Motor neuron (in vitro differentiated cells): ENCODE results near the gene TMEM244. TPM values are rescaled to one million over a fixed set of nuclear protein-coding genes. Genes with fewer than 3 reads are reported as not detected.
"Not testable (repeated sequence)": the region's sequence is repeated elsewhere in the genome, so short reads cannot be mapped to it uniquely, and the experiment has no call there.

Source experiments
- ATAC-seq, 8 experiments: fragments of 200-7000 bp; cut with Tn5 transposase; replicated peaks in 6 of 8; 2 replicates each; pipeline ENCODE4 v1.8.0; 2021; ENCODE audit warnings: mild to moderate bottlenecking in 8 of 8, moderate library complexity in 8 of 8
- H3K27ac ChIP-seq, 2 donors: fragments of 250-450 bp; sonication (Bioruptor Pico); 2 replicates each; pipeline ENCODE4 v1.9.0; 2021; ENCODE audit warnings: antibody characterized with exemption in 2 of 2, mild to moderate bottlenecking in 2 of 2, moderate library complexity in 1 of 2
- H3K4me1 ChIP-seq, 2 donors: fragments of 250-450 bp; sonication (Bioruptor Pico); replicated peaks in 1 of 2; 2 replicates each; pipeline ENCODE4 v1.6.1; 2021; ENCODE audit warnings: antibody characterized with exemption in 2 of 2, mild to moderate bottlenecking in 2 of 2, moderate library complexity in 1 of 2
- H3K4me3 ChIP-seq, 5 donors: fragments of 250-450 bp; sonication (Bioruptor Pico); 2 replicates each; pipeline ENCODE4 v1.9.0; 2021; ENCODE audit warnings: antibody characterized with exemption in 5 of 5, mild to moderate bottlenecking in 5 of 5, moderate library complexity in 4 of 5
- WGBS, 10 experiments: fragments of 450-650 bp; shearing (Covaris generic); methylation state at CpG; one replicate each; pipeline ENCODE4 v1.0.0; 2022; 5-methylcytosine and 5-hydroxymethylcytosine counted together
- in situ Hi-C, 9 experiments: fragments of 400-800 bp; cut with MboI; loops; one replicate each; pipeline ENCODE4 v1.15.0; 2021; ENCODE audit warnings: low sequenced_read_pairs in 9 of 9, low pct_unique_long_range_greater_than_20kb in 2 of 9; ENCODE audit not compliant: unreplicated experiment in 9 of 9
- total RNA-seq, 8 experiments: library from RNA; unstranded; fragments of 300-600 nt; gene quantifications; 2 replicates each; pipeline versions ENCODE4 v1.2.3 to v1.2.4, GENCODE V29; 2022

Gene TMEM244
- total RNA-seq, 8 experiments from 2014 or later: not detected

DNA sequence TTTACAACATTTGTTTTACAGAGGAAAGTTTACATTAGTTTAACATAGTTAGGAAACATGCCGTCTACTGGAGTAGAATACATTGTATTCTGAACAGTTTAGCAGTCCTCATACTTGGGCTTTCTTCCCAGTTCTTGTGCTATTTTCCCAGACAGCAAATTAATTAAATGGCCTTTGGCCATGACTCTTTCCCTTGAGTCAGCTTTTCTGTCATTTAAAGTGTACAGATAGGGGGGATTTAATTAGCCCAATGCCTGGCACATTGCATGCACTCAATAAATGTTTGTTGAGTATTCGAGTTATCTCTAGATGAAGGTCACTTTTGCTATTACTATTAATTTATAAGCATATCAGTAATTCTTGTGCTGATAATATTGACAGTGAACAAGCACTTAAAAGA, 1.6 kb downstream of the TMEM244 start:
- WGBS, 10 experiments: 13 to 100% (median 73%) methylated on average over 1 to 2 of the region's 2 CpGs; no CpG with 5 or more reads in 1 of the 10 experiments
- in situ Hi-C loops: no loop called here
- no peak overlapping the region for H3K27ac ChIP-seq
- no peaks in the 10 kb centered on the region for H3K4me1 ChIP-seq
- H3K4me3 ChIP-seq: no peak overlapping the region
- ATAC-seq: no peak

DNA sequence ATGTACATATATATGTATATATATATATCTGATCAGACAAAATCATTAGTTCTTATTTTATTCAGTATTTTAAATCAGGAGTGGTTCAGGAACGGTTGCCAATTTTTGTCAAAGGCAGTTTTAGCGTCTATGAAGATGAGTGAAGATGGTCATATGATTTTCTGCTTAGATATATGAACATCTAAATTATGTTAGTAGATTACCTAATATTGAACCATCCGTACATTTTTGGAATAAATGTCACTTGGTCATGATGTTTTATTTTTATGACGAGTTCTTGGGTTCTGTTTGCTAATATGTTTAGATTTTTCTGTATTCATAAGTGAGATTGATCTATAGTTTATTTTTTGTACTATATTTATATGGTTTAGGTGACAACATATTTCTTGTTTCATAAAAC, 3.3 kb downstream of the TMEM244 start:
- 33 to 100% (median 63%) methylated on average over 1 to 4 of the region's 4 CpGs for WGBS, 10 experiments
- Histone ChIP-seq H3K4me3 (no peak overlapping the region), H3K27ac (no peak overlapping the region), H3K4me1 (no peaks in the 10 kb centered on the region)
- in situ Hi-C loops: no loop called here
- ATAC-seq: no peak

DNA sequence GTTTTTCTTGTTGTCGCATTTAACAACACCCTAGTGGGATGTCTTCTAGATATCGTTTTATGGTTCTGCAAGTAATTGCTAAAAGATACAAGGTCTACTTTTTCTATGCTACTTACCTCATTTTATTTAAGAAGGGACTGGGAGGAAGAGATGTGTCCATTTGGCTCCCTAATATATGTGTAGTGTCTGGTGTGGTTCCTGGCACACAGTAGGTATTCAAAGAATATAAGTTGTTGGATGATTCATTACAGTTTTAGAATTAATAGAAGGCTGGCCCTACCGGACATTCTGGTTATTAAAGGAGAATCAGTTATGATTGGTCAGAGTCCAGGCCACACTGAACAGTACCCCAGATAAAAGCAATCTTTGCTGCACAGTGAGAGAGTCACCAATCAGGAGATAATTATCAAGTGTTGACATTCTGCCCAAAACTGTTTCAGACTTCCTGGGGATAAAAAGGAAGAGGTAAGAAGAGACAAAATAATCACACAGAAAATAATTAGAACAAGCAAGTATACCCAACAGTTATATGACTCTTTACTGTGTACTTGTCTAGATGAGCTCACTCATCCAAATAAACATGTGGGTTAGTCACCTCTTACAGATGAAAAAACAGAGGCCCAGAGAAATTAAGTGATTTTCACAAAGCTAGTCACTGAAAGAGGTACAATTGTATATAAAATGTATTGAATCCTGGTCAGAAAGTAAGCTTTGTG, 7.0 kb downstream of the TMEM244 start:
- in situ Hi-C loops: no loop called here
- ATAC-seq: no peak
- WGBS, 10 experiments: 50 to 92% (median 69%) methylated on average over 1 to 3 of the region's 3 CpGs
- Histone ChIP-seq H3K27ac (no peak overlapping the region), H3K4me3 (no peak overlapping the region), H3K4me1 (no peaks in the 10 kb centered on the region)

DNA sequence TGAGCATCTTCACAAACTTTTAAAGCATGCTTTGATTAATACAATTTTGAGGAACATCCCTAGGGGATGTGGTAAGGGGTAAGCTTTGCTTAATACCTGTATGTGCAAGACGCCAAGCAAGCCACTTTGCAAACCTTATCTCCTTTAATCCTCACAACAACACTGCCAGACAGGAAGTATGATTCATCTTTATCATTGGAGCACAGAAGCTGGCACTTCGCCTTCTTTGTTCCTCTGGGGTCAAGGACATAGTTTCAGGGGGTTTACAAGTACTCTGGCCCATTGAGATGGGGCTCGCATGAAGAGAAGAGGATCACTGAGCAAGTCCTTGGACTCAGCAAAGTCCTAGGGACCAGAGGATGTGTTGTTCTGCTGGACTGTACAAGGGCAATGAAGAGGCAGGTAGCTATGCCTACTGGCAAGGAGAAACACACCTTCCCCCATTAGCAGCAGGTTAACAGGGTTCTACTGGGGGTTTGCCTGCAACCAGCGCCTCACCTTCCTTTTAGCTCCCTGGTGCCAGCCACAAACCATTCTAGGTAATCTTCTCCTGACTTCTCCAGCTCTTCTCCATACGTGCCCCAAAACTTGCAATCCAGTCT, 8.8 kb downstream of the TMEM244 start:
- 14 to 94% (median 78%) methylated on average over 1 to 5 of the region's 5 CpGs; no CpG with 5 or more reads in 1 of the 10 experiments for WGBS, 10 experiments
- ATAC-seq: no peak
- H3K4me1 ChIP-seq: no peaks in the 10 kb centered on the region
- in situ Hi-C loops: no loop called here
- H3K4me3 ChIP-seq: no peak overlapping the region
- H3K27ac ChIP-seq: no peak overlapping the region

DNA sequence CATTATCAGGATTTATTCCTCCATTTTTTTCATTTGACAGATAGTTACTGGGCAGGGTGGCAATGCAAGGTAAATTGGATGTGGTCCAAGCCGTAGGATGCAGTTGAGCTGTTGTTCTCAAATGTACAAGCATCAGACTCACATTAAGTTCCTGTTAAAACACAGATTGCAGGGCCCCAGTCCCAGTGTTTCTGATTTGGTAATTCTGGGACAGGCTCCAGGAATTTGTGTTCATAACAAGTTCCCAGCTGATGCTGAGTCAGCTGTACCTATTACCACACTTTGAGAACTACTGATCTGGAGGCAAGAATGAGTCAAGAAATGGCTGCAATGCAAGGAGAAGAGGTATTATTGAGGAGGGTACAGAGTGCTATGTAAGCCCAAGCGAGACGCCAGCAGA, 11.7 kb downstream of the TMEM244 start:
- WGBS, 10 experiments: 60 to 100% (median 93%) methylated on average over 1 to 3 of the region's 3 CpGs; no CpG with 5 or more reads in 2 of the 10 experiments
- in situ Hi-C loops: no loop called here
- peak in 2 of 8 experiments; percentile 32 to 34 for ATAC-seq
- Histone ChIP-seq H3K4me3 (no peak overlapping the region), H3K27ac (no peak overlapping the region), H3K4me1 (no peaks in the 10 kb centered on the region)

DNA sequence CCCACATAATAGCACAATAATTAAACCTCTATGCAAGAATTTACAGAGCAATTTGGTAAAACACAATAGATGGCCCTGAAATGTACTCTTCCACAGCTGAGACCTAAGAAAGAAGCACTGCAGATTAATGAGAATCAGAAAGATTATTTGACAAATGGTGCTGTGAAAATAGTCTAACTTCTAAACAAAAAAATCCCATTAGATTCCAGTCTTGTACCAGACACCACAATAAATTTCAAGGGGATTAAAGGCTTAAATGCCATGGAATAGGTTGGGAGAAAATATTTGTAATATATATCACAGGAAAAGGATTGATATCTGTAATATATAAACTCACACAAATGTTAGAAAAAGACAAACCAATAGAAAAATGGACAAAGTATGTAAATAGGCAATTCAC, 14.4 kb downstream of the TMEM244 start:
- in situ Hi-C loops: no loop called here
- Histone ChIP-seq H3K27ac (no peak overlapping the region), H3K4me3 (no peak overlapping the region), H3K4me1 (no peaks in the 10 kb centered on the region)
- no peak for ATAC-seq

DNA sequence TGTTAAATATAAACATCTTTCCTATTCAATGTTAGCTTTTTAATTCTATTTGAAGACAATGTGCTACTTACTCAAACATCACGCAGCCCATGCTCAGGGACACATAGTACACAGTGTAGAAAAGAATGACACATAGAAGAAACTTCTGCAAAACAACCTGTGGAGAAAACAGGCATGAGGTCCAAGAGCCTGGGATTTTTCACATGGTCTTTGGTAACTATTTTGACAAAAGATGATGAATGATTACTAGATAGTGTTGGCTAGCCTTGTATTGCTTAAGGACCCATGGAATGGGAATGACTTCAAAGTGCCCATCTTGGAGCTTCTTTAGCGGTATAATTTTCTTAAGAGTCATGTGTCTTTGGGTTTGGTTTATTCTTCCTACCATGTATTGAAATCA, 15.4 kb downstream of the TMEM244 start:
- H3K27ac ChIP-seq: no peak overlapping the region
- H3K4me3 ChIP-seq: no peak overlapping the region
- in situ Hi-C loops: no loop called here
- WGBS, 10 experiments: 83 to 100% (median 95%) methylated on average over 1 to 2 of the region's 2 CpGs; no CpG with 5 or more reads in 2 of the 10 experiments
- ATAC-seq: no peak
- no peaks in the 10 kb centered on the region for H3K4me1 ChIP-seq

DNA sequence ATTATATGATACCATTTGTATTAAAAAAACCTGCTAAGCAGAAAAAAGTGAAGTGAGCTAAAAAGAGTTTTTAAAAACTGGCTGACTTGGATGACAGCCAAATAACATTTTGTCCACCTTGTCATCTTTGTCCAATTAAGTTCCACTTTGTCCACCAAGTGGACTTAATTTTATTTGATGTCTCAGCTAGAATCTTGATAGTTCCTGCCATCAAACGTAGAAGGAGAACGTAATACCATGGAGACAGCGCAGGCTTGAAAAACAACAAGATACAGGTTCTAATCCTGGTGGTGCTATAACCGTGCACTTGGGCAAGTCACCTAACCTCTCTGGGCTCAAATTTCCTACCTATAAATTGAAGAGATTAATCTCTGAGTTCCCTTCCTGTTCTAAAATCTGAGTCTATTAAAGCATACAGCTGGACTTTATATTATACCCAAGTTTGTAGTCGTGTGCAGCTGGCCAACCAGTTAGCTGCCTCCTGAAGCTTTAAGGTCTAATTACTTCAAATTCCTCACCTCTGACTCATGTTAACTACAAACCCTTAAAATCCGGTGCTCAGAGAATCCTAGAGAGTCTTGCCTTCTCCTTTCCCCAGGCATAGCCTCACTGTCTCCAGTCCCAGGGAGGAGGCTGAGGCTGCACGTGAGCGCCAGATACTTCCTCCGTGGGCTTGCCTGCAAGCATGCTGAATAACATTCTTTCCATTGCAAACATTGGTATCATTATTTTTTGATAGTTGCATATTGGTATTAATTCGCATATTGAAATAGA, 16.8 kb downstream of the TMEM244 start:
- H3K4me1 ChIP-seq: no peaks in the 10 kb centered on the region
- in situ Hi-C loops: no loop called here
- 39 to 96% (median 62%) methylated on average over 2 to 10 of the region's 10 CpGs for WGBS, 10 experiments
- H3K4me3 ChIP-seq: no peak overlapping the region
- H3K27ac ChIP-seq: no peak overlapping the region
- peak in 3 of 8 experiments; percentile 87 to 99 (median 97) for ATAC-seq

DNA sequence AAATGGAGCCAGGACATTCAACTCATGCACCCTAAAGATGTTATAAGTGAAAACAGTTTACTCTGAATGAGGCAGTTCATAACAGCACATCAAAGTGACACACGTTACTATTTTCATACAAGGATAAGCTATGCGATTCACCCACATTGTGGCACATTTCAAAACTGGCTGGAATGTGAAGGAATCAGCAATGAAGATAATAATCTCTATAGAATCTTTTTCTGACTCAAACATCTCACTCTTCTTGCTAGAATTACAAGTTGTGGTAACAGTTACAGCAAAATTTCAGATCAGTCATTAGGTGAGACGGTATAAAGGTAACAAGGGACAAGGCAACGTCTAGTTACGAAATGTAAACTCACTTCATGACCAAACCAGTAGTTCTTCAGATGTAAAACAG, 17.5 kb downstream of the TMEM244 start:
- WGBS, 10 experiments: 59 to 97% (median 83%) methylated on average over 1 to 5 of the region's 5 CpGs
- Histone ChIP-seq H3K4me1 (no peaks in the 10 kb centered on the region), H3K4me3 (no peak overlapping the region), H3K27ac (no peak overlapping the region)
- in situ Hi-C loops: no loop called here
- no peak for ATAC-seq

DNA sequence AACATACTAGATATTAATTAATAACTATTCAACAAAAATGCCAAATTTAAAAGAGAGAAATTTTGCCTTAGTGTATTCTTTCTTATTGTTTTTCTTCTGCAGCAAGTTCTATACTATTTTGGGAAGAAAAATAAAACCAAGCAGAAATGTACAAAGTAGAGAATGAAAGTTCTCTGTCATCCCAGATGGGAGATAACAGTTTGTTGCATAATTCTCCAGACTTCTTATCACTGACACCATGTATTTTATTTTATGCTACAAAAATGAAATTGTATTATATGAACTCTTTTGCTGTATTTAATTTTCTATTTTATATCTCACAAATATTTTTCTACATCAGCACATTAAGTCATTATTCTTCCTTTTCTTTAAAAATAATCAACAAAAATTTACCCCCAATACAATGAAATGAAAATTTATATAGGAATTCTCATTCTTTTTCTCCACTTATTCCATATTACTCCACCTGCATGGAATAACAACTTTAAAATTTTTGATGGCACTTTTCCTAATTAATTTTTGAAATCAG, 18.2 kb downstream of the TMEM244 start:
- in situ Hi-C loops: no loop called here
- no peak for ATAC-seq
- Histone ChIP-seq H3K4me3 (no peak overlapping the region), H3K27ac (no peak overlapping the region), H3K4me1 (no peaks in the 10 kb centered on the region)

DNA sequence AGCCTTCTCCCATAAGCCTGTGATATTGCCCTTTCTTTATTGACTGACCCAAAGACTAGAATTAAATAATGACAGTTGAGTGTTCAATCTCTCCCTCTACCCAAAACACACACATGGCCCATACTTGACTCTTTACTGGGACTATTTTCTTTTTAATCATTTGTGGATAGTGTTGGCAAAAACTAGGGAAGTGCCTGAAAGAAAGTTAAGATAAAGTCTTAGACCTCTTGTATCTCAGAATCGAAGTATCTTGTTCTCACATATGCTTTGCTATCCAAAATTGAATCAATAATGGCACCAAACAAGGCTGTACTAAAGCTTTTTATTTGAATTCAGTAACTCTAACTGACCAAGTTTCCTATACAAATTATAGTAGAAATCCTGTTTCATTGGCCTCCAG, 19.0 kb downstream of the TMEM244 start:
- in situ Hi-C loops: no loop called here
- Histone ChIP-seq H3K4me1 (no peaks in the 10 kb centered on the region), H3K27ac (no peak overlapping the region), H3K4me3 (no peak overlapping the region)
- 33 to 93% (median 53%) methylated on average over 1 of the region's 1 CpG; no CpG with 5 or more reads in 4 of the 10 experiments for WGBS, 10 experiments
- ATAC-seq: no peak

DNA sequence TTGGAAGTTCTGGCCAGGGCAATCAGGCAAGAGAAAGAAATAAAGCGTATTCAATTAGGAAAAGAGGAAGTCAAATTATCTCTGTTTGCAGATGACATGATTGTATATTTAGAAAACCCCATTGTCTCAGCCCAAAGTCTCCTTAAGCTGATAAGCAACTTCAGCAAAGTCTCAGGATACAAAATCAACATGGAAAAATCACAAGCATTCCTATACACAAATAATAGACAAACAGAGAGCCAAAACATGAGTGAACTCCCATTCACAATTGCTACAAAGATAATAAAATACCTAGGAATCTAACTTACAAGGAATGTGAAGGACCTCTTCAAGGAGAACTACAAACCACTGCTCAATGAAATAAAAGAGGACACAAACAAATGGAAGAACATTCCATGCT, 21.6 kb downstream of the TMEM244 start:
- H3K27ac ChIP-seq, H3K4me1 ChIP-seq, in situ Hi-C loops, H3K4me3 ChIP-seq, ATAC-seq: not testable (repeated sequence)
- WGBS, 10 experiments: 0 to 100% (median 92%) methylated on average over 1 of the region's 1 CpG; no CpG with 5 or more reads in 4 of the 10 experiments

DNA sequence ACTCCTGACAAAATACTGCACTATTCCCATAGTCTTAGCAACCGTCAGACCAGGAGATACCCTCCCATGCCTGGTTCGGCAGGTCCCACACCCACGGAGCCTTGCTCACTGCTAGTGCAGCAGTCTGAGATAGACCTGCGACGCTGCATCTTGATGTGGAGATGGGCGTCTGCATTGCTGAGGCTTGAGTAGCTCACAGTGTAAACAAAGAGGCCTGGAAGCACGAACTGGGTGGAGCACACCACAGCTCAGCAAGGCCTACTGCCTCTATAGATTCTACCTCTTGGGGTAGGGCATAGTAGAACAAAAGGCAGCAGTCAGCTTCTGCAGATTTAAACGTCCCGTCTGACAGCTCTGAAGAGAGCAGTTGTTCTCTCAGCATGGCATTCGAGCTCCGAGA, 25.4 kb downstream of the TMEM244 start:
- H3K4me1 ChIP-seq: no peaks in the 10 kb centered on the region
- in situ Hi-C loops: no loop called here
- no peak overlapping the region for H3K4me3 ChIP-seq
- ATAC-seq: no peak
- 48 to 80% (median 63%) methylated on average over 1 to 3 of the region's 11 CpGs; no CpG with 5 or more reads in 6 of the 10 experiments for WGBS, 10 experiments
- H3K27ac ChIP-seq: no peak overlapping the region
